K562 (cell line): ENCODE results near the gene FOXD2. TPM values are rescaled to one million over a fixed set of nuclear protein-coding genes. Genes with fewer than 3 reads are reported as not detected.

ENCODE experiments used
- ATAC-seq: fragments of 200-7000 bp; cut with Tn5 transposase; 3 replicates; pipeline ENCODE4 v1.9.1; 2020; ENCODE audit warnings: moderate library complexity
- BruUV-seq: library from RNA; stranded (reverse); fragments of 400-500 nt; replicated peaks from 2 replicates; lab custom pipeline; 2021; lab: Mats Ljungman, UMichigan
- CTCF ChIA-PET: fragments of 300-600 bp; formaldehyde crosslinking; extraction: SDS; loops from one replicate; lab custom pipeline; 2021; ENCODE audit warnings: low intra/inter-chr PET ratio; lab: Yijun Ruan, JAX
- POLR2A ChIA-PET: fragments of 300-600, 350-650 bp; sonication (Branson Sonifier 250); formaldehyde crosslinking; extraction: SDS; loops from one replicate; lab custom pipeline; 2021; ENCODE audit warnings: antibody characterized with exemption, inconsistent platforms; lab: Yijun Ruan, JAX
- DNase-seq, 4 experiments: peaks; one replicate each; pipeline versions ENCODE4 v3.0.0 to v3.0.0-alpha.2; 2011 to 2018; ENCODE audit warnings: low spot score in 3 of 4, mixed read lengths in 3 of 4; ENCODE audit errors: extremely low read depth in 1 of 4
- FAIRE-seq: peaks from 2 replicates; lab custom pipeline; 2011; peaks lifted over from hg19 to GRCh38; lab: Jason Lieb, UNC
- H2AFZ ChIP-seq: 2 replicates; pipeline ENCODE4 v1.6.0; 2011; ENCODE audit warnings: low read depth, low read length, control low read depth, inconsistent platforms
- H3K27ac ChIP-seq: fragments of 200-600 bp; 3 replicates; pipeline ENCODE4 v1.8.0; 2011; ENCODE audit warnings: low read depth, mild to moderate bottlenecking, control low read depth, inconsistent platforms, low read length, moderate library complexity, mixed read lengths; ENCODE audit errors: extremely low read depth
- H3K27me3 ChIP-seq, 2 experiments: fragments of 300-600 bp in 1 of 2; 2 replicates in 1 of 2; 3 replicates in 1 of 2; pipeline versions ENCODE4 v1.6.0 to v1.8.0; 2011; ENCODE audit warnings: inconsistent platforms in 2 of 2, low read length in 2 of 2, mild to moderate bottlenecking in 1 of 2, mixed read lengths in 1 of 2, moderate library complexity in 1 of 2; ENCODE audit not compliant: control insufficient read depth in 2 of 2, insufficient read depth in 2 of 2
- H3K36me3 ChIP-seq: fragments of 300-600 bp; 3 replicates; pipeline ENCODE4 v1.8.0; 2011; ENCODE audit warnings: mild to moderate bottlenecking, low read length, inconsistent platforms; ENCODE audit not compliant: control insufficient read depth, insufficient read depth
- H3K4me1 ChIP-seq, 2 experiments: fragments of 200-600 bp in 1 of 2; replicated peaks in 1 of 2; 2 replicates in 1 of 2; 3 replicates in 1 of 2; pipeline versions ENCODE4 v1.5.1 to v1.8.0; 2011; ENCODE audit warnings: inconsistent platforms in 2 of 2, low read length in 2 of 2, mild to moderate bottlenecking in 1 of 2, mixed read lengths in 1 of 2, moderate library complexity in 1 of 2; ENCODE audit not compliant: control insufficient read depth in 2 of 2, insufficient read depth in 2 of 2
- H3K4me2 ChIP-seq: 2 replicates; pipeline ENCODE4 v1.6.1; 2011; ENCODE audit warnings: low read length, control low read depth, inconsistent platforms, mixed read lengths; ENCODE audit not compliant: insufficient read depth
- H3K4me3 ChIP-seq: fragments of 200-600 bp; sonication (generic), shearing (Covaris generic); 2 replicates; pipeline ENCODE4 v1.5.1; 2016; ENCODE audit warnings: control low read depth, inconsistent platforms
- H3K79me2 ChIP-seq: fragments of 200-600 bp; 3 replicates; pipeline ENCODE4 v1.8.0; 2011; ENCODE audit warnings: low read length, inconsistent platforms; ENCODE audit not compliant: control insufficient read depth, insufficient read depth
- H3K9ac ChIP-seq, 2 experiments: 2 replicates each; pipeline versions ENCODE4 v1.6.0 to v1.6.1; 2011; ENCODE audit warnings: low read depth in 2 of 2, low read length in 2 of 2, control low read depth in 1 of 2, inconsistent platforms in 1 of 2, mild to moderate bottlenecking in 1 of 2, mixed read lengths in 1 of 2; ENCODE audit not compliant: insufficient read depth in 1 of 2
- H3K9me1 ChIP-seq: one replicate; pipeline ENCODE4 v1.6.0; 2011; ENCODE audit warnings: inconsistent platforms, mild to moderate bottlenecking, low read length, moderate library complexity; ENCODE audit not compliant: control insufficient read depth, insufficient read depth
- H3K9me3 ChIP-seq: replicated peaks from 2 replicates; pipeline ENCODE4 v1.5.1; 2011; ENCODE audit warnings: low read depth, low read length, inconsistent platforms; ENCODE audit not compliant: control insufficient read depth, insufficient read depth
- H4K20me1 ChIP-seq: replicated peaks from 2 replicates; pipeline ENCODE4 v1.6.1; 2011; ENCODE audit warnings: low read length, inconsistent platforms, mixed read lengths; ENCODE audit not compliant: control insufficient read depth, insufficient read depth
- KDM4B ChIP-seq, 2 experiments: fragments of 450-650 bp in 1 of 2; sonication (generic) in 1 of 2; IDR thresholded peaks; 2 replicates each; pipeline ENCODE4 v1.6.1; 2016 to 2017; ENCODE audit warnings: borderline replicate concordance in 2 of 2, antibody characterized with exemption in 1 of 2, low read depth in 1 of 2, mild to moderate bottlenecking in 1 of 2
- POLR2G ChIP-seq: fragments of 200-400 bp; formaldehyde crosslinking; IDR thresholded peaks from 2 replicates; pipeline ENCODE4 v1.6.1; 2017; ENCODE audit warnings: low read depth, mild to moderate bottlenecking, antibody characterized with exemption, low read length, moderate library complexity
- POU5F1 ChIP-seq: fragments of 150-350 bp; IDR thresholded peaks from 2 replicates; pipeline ENCODE4 v1.6.1; 2014; ENCODE audit warnings: borderline replicate concordance, low read length, low read depth, mild to moderate bottlenecking; ENCODE audit not compliant: partially characterized antibody
- RAD51 ChIP-seq: fragments of 450-650 bp; IDR thresholded peaks from 2 replicates; pipeline ENCODE4 v1.7.1; 2016; ENCODE audit warnings: low read depth, mild to moderate bottlenecking, borderline replicate concordance
- STAT5A ChIP-seq: IDR thresholded peaks from 2 replicates; pipeline ENCODE4 v1.6.1; 2012; ENCODE audit warnings: low read length, inconsistent platforms, borderline replicate concordance
- TCF3 ChIP-seq: sonication (generic); formaldehyde crosslinking; IDR thresholded peaks from 2 replicates; pipeline ENCODE4 v1.4.0; 2020; ENCODE audit warnings: mild to moderate bottlenecking, missing genetic modification reagents
- TRIM28 ChIP-seq: fragments of 450-650 bp; IDR thresholded peaks from 2 replicates; pipeline ENCODE4 v1.6.1; 2017
- U2AF1 ChIP-seq: fragments of 200-400 bp; formaldehyde crosslinking; optimal IDR thresholded peaks from 2 replicates; pipeline ENCODE3; 2017; ENCODE audit warnings: mild to moderate bottlenecking, low read depth, low read length, moderate library complexity
- ZBTB49 ChIP-seq: sonication (generic); formaldehyde crosslinking; IDR thresholded peaks from 2 replicates; pipeline ENCODE4 v1.8.0; 2022; ENCODE audit warnings: missing genetic modification reagents, mild to moderate bottlenecking, borderline replicate concordance
- WGBS: fragments of 100-300 bp; shearing (Covaris generic); methylation state at CpG from one replicate; pipeline ENCODE4 v1.1.6; 2016; ENCODE audit warnings: low coverage, mixed read lengths; ENCODE audit not compliant: insufficient coverage; ENCODE audit errors: missing lambda C conversion rate; 5-methylcytosine and 5-hydroxymethylcytosine counted together
- in situ Hi-C: fragments of 300-500 bp; cut with MboI; formaldehyde crosslinking; loops from 4 replicates; pipeline ENCODE4 v1.15.0; 2018; ENCODE audit warnings: inconsistent platforms, mixed read lengths
- intact Hi-C: fragments of 100-400 bp; cut with micrococcal nuclease; formaldehyde crosslinking; loops from 2 replicates; pipeline ENCODE4 v1.14.2; 2022
- polyA plus RNA-seq, 8 experiments: library from polyadenylated mRNA; depleted of rRNA in 4 of 8; stranded (reverse) in 5 of 8; unstranded in 3 of 8; fragments of >200 nt; fragmentation: Nextera tagmentation in 2 of 8; fragmentation: Illumina TruSeq in 1 of 8; extraction: Ambion mirVana in 2 of 8; extraction: Trizol in 1 of 8; gene quantifications; 2 replicates each; pipeline versions ENCODE4 v1.2.1 to v1.2.3, GENCODE V29; 2011 to 2014; ENCODE audit warnings: inconsistent platforms in 1 of 8, missing spikeins in 1 of 8
- total RNA-seq, 7 experiments: library from RNA; depleted of rRNA in 6 of 7; stranded (reverse); fragments of >200 nt in 6 of 7; fragmentation: Illumina TruSeq in 2 of 7; extraction: Trizol in 2 of 7; gene quantifications; 2 replicates each; pipeline versions ENCODE4 v1.2.1 to v1.2.3, GENCODE V29; 2011 to 2021; ENCODE audit warnings: low replicate concordance in 1 of 7
- TF ChIP-seq, protein P1 (sequence below), 2 experiments: fragments of 450-650 bp; IDR thresholded peaks; 2 replicates each; pipeline ENCODE4 v1.6.1; 2018; ENCODE audit warnings: mild to moderate bottlenecking in 2 of 2, low read depth in 1 of 2; ENCODE audit not compliant: partially characterized antibody in 2 of 2

Gene FOXD2
- total and polyA plus RNA-seq, 9 of the 15 experiments (the other 6 are each of a cell fraction or from before 2014, with no cell fraction given), result 0.06 to 1.2 (median 0.22) TPM

GRCh38 chr1:47478090-47478489, 40.2 kb downstream of the FOXD2 start (continued):
- TF ChIP-seq ZBTB49 (no peak), TCF3 (CRISPR knock-in tag) (no peak), KDM4B (IDR thresholded peaks at IDR 0.05; ENCODE audit: borderline replicate concordance in 2 of 2, low read depth in 1 of 2) (no peak)
- TF ChIP-seq, all 486 proteins: peak for 0

GRCh38 chr1:47479664-47480063, 41.8 kb downstream of the FOXD2 start:
- CTCF ChIA-PET, result no interaction called here

More at GRCh38 chr1:47479664-47480063, 41.8 kb downstream of the FOXD2 start:
- Histone ChIP-seq H3K36me3 (no peaks in the 10 kb centered on the region), H3K4me2 (no peak overlapping the region), H4K20me1 (peaks cover 4% of the 10 kb centered on the region; the same call in 1 of the 2 replicates), H3K9me3 (no peaks in the 10 kb centered on the region), H3K9me1 (no peaks in the 10 kb centered on the region), H3K9ac (no peak overlapping the region), H3K79me2 (no peaks in the 10 kb centered on the region), H2AFZ (no peak overlapping the region), H3K27me3 (peaks cover 24 to 63% of the 10 kb centered on the region in 2 experiments; a peak in 4 of 5 replicates), H3K4me3 (no peak overlapping the region), H3K4me1 (no peaks in the 10 kb centered on the region), H3K27ac (no peak overlapping the region)
- BruUV-seq, result no TSS peak
- ATAC-seq (no peak), DNase-seq (no peak), FAIRE-seq (no peak)
- TF ChIP-seq U2AF1 (no peak), POU5F1 (no peak), TRIM28 (no peak), POLR2G (no peak), STAT5A (no peak), RAD51 (no peak)
- TF ChIP-seq, protein P1, sequence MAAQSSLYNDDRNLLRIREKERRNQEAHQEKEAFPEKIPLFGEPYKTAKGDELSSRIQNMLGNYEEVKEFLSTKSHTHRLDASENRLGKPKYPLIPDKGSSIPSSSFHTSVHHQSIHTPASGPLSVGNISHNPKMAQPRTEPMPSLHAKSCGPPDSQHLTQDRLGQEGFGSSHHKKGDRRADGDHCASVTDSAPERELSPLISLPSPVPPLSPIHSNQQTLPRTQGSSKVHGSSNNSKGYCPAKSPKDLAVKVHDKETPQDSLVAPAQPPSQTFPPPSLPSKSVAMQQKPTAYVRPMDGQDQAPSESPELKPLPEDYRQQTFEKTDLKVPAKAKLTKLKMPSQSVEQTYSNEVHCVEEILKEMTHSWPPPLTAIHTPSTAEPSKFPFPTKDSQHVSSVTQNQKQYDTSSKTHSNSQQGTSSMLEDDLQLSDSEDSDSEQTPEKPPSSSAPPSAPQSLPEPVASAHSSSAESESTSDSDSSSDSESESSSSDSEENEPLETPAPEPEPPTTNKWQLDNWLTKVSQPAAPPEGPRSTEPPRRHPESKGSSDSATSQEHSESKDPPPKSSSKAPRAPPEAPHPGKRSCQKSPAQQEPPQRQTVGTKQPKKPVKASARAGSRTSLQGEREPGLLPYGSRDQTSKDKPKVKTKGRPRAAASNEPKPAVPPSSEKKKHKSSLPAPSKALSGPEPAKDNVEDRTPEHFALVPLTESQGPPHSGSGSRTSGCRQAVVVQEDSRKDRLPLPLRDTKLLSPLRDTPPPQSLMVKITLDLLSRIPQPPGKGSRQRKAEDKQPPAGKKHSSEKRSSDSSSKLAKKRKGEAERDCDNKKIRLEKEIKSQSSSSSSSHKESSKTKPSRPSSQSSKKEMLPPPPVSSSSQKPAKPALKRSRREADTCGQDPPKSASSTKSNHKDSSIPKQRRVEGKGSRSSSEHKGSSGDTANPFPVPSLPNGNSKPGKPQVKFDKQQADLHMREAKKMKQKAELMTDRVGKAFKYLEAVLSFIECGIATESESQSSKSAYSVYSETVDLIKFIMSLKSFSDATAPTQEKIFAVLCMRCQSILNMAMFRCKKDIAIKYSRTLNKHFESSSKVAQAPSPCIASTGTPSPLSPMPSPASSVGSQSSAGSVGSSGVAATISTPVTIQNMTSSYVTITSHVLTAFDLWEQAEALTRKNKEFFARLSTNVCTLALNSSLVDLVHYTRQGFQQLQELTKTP (IDR thresholded peaks at IDR 0.05; ENCODE audit: low read depth in 1 of 2, partially characterized antibody in 2 of 2), result no peak
- 0% methylated on average over 6 of the region's 6 CpGs for WGBS
- in situ Hi-C loops (no loop called here), intact Hi-C loops (no loop called here)
- POLR2A ChIA-PET, result interaction anchor here (0.6 kb wide), 1 partner anchor 16 kb away, joined by 3 read pairs; no protein-coding TSS in a partner anchor
